ENCODE results near the gene SH3GL2.

SH3GL2 gene

GRCh38 chr9:17611917-17612316, 33.1 kb downstream of the SH3GL2 start:
- no peak for DNase-seq

GRCh38 chr9:17613758-17614157, 34.9 kb downstream of the SH3GL2 start:
- DNase-seq: no peak

- DNase-seq: no peak
These were observed 35.4 kb downstream of the SH3GL2 start for GRCh38 chr9:17614250-17614649.

GRCh38 chr9:17614903-17615302, 36.0 kb downstream of the SH3GL2 start:
- no peak for DNase-seq

- DNase-seq: no peak
These were observed 43.3 kb downstream of the SH3GL2 start for GRCh38 chr9:17622141-17622540.

GRCh38 chr9:17622749-17623148, 43.9 kb downstream of the SH3GL2 start:
- DNase-seq: no peak

- no peak for DNase-seq
These were observed 45.1 kb downstream of the SH3GL2 start for GRCh38 chr9:17623965-17624364.

GRCh38 chr9:17624571-17624970, 45.7 kb downstream of the SH3GL2 start:
- no peak for DNase-seq

- no peak for DNase-seq
These were observed 47.0 kb downstream of the SH3GL2 start for GRCh38 chr9:17625644-17626388.

- no peak for DNase-seq
These were observed 48.8 kb downstream of the SH3GL2 start for GRCh38 chr9:17627641-17628040.

- no peak for DNase-seq
These were observed 49.8 kb downstream of the SH3GL2 start for GRCh38 chr9:17628624-17629023.

GRCh38 chr9:17630531-17630949, 51.7 kb downstream of the SH3GL2 start:
- no peak for DNase-seq

GRCh38 chr9:17631396-17631795, 52.5 kb downstream of the SH3GL2 start:
- no peak for DNase-seq

- no peak for DNase-seq
These were observed 54.1 kb downstream of the SH3GL2 start for GRCh38 chr9:17632994-17633393.

- no peak for DNase-seq
These were observed 56.4 kb downstream of the SH3GL2 start for GRCh38 chr9:17635115-17635890.

GRCh38 chr9:17636349-17636748, 57.5 kb downstream of the SH3GL2 start:
- DNase-seq: no peak

- DNase-seq: no peak
These were observed 58.0 kb downstream of the SH3GL2 start for GRCh38 chr9:17636821-17637220.

GRCh38 chr9:17637229-17637628, 58.4 kb downstream of the SH3GL2 start:
- DNase-seq: no peak

- no peak for DNase-seq
These were observed 69.7 kb downstream of the SH3GL2 start for GRCh38 chr9:17648516-17648915.

GRCh38 chr9:17651725-17652124, 72.9 kb downstream of the SH3GL2 start:
- no peak for DNase-seq

- no peak for DNase-seq
These were observed 75.1 kb downstream of the SH3GL2 start for GRCh38 chr9:17653947-17654465.

GRCh38 chr9:17656889-17657288, 78.0 kb downstream of the SH3GL2 start:
- no peak for DNase-seq

GRCh38 chr9:17658237-17658636, 79.4 kb downstream of the SH3GL2 start:
- no peak for DNase-seq

GRCh38 chr9:17660158-17660557, 81.3 kb downstream of the SH3GL2 start:
- no peak for DNase-seq

Data from stimulated activated CD4-positive, alpha-beta T cell treated with anti-CD3 and anti-CD28 coated beads, Interleukin-4, amount 100 ng/mL, for 1 hour (primary cell).